Measurements from ENCODE around the gene DHRS7.

DNA sequence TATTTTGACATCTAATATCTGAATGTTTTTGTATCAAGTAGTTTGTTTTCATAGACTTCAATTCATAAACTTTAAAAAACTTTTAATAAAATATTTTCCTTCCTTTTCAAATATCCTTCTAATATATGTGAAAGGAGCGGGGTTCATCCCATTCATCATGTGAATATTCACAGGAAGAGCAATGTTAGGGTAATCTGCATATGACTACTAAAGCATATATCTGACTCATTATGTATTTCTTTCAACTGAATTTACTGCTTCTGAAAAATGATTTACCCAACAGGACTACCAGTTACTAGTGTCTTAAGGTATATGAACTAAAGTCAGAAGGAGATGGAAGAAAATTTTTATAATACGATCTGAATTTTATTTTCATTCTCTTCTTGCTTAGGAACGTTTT, 30.5 kb downstream of the DHRS7 start:
- no peak for TF ChIP-seq POLR2A (IDR thresholded peaks at IDR 0.05; ENCODE audit: low read length)
- no peak for TF ChIP-seq GATA1 (IDR thresholded peaks at IDR 0.05; ENCODE audit: low read depth, low read length)
